ENCODE results near the gene FBF1.

The FBF1 gene

DNA sequence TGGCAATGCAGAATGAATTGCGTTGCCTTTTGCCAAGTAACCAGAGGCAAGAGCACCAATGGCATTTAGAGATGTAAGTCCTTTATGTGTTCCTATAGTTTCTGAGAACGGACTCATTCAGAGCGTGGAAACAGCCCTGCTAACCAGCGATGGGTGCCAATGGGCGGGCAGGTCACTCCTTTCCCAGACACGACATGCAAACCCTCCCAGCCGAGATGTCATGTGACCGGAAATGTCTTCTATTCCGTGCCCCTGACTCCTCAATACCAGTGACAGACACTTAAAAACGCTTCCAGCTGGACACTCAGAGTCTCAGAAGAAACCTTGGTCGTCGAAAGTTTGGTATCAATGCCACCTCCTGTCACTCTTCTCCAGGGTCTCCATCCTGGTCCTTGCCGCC, 3.2 kb downstream of the FBF1 start (continued):
- TF ChIP-seq ZNF76 (tag by site-specific recombination; IDR thresholded peaks at IDR 0.05; ENCODE audit: borderline replicate concordance, low read depth) (no peak), ZNF501 (tag by site-specific recombination; IDR thresholded peaks at IDR 0.05) (no peak), ZNF202 (tag by site-specific recombination; IDR thresholded peaks at IDR 0.05; ENCODE audit: borderline replicate concordance) (no peak), ZEB2 (tag by site-specific recombination; IDR thresholded peaks at IDR 0.05) (no peak)
- TF ChIP-seq, protein P1, sequence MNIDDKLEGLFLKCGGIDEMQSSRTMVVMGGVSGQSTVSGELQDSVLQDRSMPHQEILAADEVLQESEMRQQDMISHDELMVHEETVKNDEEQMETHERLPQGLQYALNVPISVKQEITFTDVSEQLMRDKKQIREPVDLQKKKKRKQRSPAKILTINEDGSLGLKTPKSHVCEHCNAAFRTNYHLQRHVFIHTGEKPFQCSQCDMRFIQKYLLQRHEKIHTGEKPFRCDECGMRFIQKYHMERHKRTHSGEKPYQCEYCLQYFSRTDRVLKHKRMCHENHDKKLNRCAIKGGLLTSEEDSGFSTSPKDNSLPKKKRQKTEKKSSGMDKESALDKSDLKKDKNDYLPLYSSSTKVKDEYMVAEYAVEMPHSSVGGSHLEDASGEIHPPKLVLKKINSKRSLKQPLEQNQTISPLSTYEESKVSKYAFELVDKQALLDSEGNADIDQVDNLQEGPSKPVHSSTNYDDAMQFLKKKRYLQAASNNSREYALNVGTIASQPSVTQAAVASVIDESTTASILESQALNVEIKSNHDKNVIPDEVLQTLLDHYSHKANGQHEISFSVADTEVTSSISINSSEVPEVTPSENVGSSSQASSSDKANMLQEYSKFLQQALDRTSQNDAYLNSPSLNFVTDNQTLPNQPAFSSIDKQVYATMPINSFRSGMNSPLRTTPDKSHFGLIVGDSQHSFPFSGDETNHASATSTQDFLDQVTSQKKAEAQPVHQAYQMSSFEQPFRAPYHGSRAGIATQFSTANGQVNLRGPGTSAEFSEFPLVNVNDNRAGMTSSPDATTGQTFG (tag by site-specific recombination; IDR thresholded peaks at IDR 0.05; ENCODE audit: borderline replicate concordance): no peak
- TF ChIP-seq, protein P2, sequence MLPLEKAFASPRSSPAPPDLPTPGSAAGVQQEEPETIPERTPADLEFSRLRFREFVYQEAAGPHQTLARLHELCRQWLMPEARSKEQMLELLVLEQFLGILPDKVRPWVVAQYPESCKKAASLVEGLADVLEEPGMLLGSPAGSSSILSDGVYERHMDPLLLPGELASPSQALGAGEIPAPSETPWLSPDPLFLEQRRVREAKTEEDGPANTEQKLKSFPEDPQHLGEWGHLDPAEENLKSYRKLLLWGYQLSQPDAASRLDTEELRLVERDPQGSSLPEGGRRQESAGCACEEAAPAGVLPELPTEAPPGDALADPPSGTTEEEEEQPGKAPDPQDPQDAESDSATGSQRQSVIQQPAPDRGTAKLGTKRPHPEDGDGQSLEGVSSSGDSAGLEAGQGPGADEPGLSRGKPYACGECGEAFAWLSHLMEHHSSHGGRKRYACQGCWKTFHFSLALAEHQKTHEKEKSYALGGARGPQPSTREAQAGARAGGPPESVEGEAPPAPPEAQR (tag by site-specific recombination; IDR thresholded peaks at IDR 0.05): no peak

DNA sequence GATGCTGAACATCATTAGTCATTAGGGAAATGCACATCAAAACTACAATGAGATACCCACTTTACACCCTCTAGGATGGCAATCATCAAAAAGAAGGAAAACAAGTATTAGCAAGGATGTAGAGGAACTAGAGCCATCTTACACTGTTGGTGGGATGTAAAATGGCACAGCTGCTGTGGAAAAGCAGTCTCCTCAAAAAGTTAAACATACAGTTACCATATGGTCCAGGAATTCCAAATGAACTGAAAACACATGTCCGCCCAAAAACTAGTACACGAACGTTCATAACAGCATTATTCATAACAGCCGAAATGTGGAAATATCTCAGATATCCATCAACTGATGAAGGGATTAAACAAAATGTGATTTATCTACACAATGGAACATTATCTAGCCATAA, 7.0 kb downstream of the FBF1 start:
- Histone ChIP-seq H3K36me3 (ENCODE audit: control insufficient read depth in 2 of 2, insufficient read depth in 1 of 2, low read length in 2 of 2) (peaks cover 15 to 44% of the 10 kb centered on the region in 2 experiments; a peak in 2 of 3 replicates), H3K9me3 (ENCODE audit: control insufficient read depth, insufficient read depth, low read depth, low read length) (no peaks in the 10 kb centered on the region), H3K27ac (ENCODE audit: extremely low read depth, low read depth, low read length) (no peak overlapping the region), H3K4me1 (ENCODE audit: control insufficient read depth, insufficient read depth, low read length) (no peaks in the 10 kb centered on the region), H3K4me3 (ENCODE audit: low read depth, low read length) (no peak overlapping the region)
- TF ChIP-seq, protein P3, sequence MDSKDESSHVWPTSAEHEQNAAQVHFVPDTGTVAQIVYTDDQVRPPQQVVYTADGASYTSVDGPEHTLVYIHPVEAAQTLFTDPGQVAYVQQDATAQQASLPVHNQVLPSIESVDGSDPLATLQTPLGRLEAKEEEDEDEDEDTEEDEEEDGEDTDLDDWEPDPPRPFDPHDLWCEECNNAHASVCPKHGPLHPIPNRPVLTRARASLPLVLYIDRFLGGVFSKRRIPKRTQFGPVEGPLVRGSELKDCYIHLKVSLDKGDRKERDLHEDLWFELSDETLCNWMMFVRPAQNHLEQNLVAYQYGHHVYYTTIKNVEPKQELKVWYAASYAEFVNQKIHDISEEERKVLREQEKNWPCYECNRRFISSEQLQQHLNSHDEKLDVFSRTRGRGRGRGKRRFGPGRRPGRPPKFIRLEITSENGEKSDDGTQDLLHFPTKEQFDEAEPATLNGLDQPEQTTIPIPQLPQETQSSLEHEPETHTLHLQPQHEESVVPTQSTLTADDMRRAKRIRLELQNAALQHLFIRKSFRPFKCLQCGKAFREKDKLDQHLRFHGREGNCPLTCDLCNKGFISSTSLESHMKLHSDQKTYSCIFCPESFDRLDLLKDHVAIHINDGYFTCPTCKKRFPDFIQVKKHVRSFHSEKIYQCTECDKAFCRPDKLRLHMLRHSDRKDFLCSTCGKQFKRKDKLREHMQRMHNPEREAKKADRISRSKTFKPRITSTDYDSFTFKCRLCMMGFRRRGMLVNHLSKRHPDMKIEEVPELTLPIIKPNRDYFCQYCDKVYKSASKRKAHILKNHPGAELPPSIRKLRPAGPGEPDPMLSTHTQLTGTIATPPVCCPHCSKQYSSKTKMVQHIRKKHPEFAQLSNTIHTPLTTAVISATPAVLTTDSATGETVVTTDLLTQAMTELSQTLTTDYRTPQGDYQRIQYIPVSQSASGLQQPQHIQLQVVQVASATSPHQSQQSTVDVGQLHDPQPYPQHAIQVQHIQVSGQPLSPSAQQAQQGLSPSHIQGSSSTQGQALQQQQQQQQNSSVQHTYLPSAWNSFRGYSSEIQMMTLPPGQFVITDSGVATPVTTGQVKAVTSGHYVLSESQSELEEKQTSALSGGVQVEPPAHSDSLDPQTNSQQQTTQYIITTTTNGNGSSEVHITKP (tag by site-specific recombination; IDR thresholded peaks at IDR 0.05): no peak
- TF ChIP-seq ZNF10 (tag by site-specific recombination; IDR thresholded peaks at IDR 0.05): 0 out of 2 replicates have a peak, but pooled peaks have one; percentile 26
- ChIA-PET POLR2A (interaction anchor here (0.5 kb wide), 1 partner anchor 63 kb away, joined by 3 read pairs; no protein-coding TSS in a partner anchor), CTCF (interaction anchor here (0.6 to 1.0 kb wide), 3 partner anchors 38 to 75 kb away, joined by 3 to 4 read pairs (median 3); no protein-coding TSS in a partner anchor)

DNA sequence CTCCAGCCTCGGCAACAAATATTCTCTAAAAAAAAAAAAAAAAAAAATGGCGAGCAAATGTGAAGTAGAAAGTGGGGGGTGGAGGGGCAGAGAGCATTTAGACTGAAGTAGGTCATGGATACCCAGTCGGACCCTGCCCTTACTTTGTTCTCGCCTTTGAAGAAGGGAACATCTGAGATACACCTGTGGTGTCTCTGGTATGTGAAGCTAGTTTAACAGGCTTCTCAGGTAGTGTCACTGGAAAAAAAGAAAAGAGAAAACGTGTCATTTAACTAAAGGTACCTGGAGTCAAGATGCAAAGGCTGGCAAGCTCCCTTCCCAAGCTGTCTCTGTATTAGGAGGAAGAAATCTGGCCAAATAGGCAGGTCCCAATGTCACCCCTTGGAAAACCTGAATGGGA, 8.0 kb downstream of the FBF1 start:
- no peaks in the 10 kb centered on the region for H3K4me1 ChIP-seq (ENCODE audit: control insufficient read depth, insufficient read depth, low read length)
- H3K27ac ChIP-seq (ENCODE audit: extremely low read depth, low read depth, low read length): no peak overlapping the region
- H3K9me3 ChIP-seq (ENCODE audit: control insufficient read depth, insufficient read depth, low read depth, low read length): no peaks in the 10 kb centered on the region
- CTCF ChIA-PET: interaction anchor here (0.6 to 2.1 kb wide), 2 partner anchors 28 to 75 kb away, joined by 3 to 6 read pairs; partner anchors contain the start of gene MRPL38
- peaks cover 15 to 48% of the 10 kb centered on the region in 2 experiments; a peak in 2 of 3 replicates for H3K36me3 ChIP-seq (ENCODE audit: control insufficient read depth in 2 of 2, insufficient read depth in 1 of 2, low read length in 2 of 2)
- POLR2A ChIA-PET: interaction anchor here (0.7 kb wide), 1 partner anchor 437 kb away, joined by 3 read pairs; no protein-coding TSS in a partner anchor
- TF ChIP-seq PRDM1 (tag by site-specific recombination; IDR thresholded peaks at IDR 0.05) (no peak), ZNF2 (tag by site-specific recombination; IDR thresholded peaks at IDR 0.05) (no peak)
- H3K4me3 ChIP-seq (ENCODE audit: low read depth, low read length): no peak overlapping the region

DNA sequence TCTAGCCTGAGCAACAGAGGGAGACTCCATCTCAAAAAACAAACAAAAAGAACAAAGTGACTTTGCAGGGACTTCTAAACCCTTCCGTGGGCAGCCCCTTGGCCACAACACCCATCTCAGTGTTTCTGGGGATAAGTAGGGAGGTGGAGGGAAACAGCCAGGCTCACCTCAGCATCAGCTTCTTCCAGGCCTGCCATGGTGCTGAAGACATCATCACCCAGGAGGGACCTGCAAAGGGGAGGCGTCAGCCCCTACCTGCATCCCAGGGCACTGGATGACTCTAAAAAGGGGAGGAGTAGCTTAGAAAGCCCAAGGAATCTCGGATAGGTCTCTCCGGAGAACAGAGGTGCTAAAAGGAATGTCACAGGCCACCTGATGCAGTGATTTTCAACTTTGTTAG, 9.8 kb downstream of the FBF1 start:
- POLR2A ChIA-PET: interaction anchor here (0.6 to 0.8 kb wide), 2 partner anchors 46 to 95 kb away, joined by 3 to 4 read pairs; no protein-coding TSS in a partner anchor
- no peak overlapping the region for H3K27ac ChIP-seq (ENCODE audit: extremely low read depth, low read depth, low read length)
- no peaks in the 10 kb centered on the region for H3K9me3 ChIP-seq (ENCODE audit: control insufficient read depth, insufficient read depth, low read depth, low read length)
- CTCF ChIA-PET: interaction anchor here (1.2 to 2.1 kb wide), 2 partner anchors 11 to 26 kb away, joined by 3 to 6 read pairs; partner anchors contain the start of gene MRPL38
- H3K36me3 ChIP-seq (ENCODE audit: control insufficient read depth in 2 of 2, insufficient read depth in 1 of 2, low read length in 2 of 2): peaks cover 15 to 58% of the 10 kb centered on the region in 2 experiments; a peak in 2 of 3 replicates
- no peaks in the 10 kb centered on the region for H3K4me1 ChIP-seq (ENCODE audit: control insufficient read depth, insufficient read depth, low read length)
- H3K4me3 ChIP-seq (ENCODE audit: low read depth, low read length): no peak overlapping the region
- TF ChIP-seq ZNF169 (tag by site-specific recombination; IDR thresholded peaks at IDR 0.05) (no peak), HOXA7 (CRISPR knock-in tag; IDR thresholded peaks at IDR 0.05; ENCODE audit: borderline replicate concordance) (no peak), ZNF335 (tag by site-specific recombination; conservative IDR thresholded peaks at IDR 0.05) (no peak), SALL2 (tag by site-specific recombination; IDR thresholded peaks at IDR 0.05; ENCODE audit: borderline replicate concordance) (no peak), ZNF341 (tag by site-specific recombination; IDR thresholded peaks at IDR 0.05; ENCODE audit: low read depth) (no peak)
- TF ChIP-seq, protein P4, sequence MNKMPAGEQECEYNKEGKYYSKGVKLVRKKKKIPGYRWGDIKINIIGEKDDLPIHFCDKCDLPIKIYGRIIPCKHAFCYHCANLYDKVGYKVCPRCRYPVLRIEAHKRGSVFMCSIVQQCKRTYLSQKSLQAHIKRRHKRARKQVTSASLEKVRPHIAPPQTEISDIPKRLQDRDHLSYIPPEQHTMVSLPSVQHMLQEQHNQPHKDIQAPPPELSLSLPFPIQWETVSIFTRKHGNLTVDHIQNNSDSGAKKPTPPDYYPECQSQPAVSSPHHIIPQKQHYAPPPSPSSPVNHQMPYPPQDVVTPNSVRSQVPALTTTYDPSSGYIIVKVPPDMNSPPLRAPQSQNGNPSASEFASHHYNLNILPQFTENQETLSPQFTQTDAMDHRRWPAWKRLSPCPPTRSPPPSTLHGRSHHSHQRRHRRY (tag by site-specific recombination; IDR thresholded peaks at IDR 0.05): no peak
- TF ChIP-seq, protein P5, sequence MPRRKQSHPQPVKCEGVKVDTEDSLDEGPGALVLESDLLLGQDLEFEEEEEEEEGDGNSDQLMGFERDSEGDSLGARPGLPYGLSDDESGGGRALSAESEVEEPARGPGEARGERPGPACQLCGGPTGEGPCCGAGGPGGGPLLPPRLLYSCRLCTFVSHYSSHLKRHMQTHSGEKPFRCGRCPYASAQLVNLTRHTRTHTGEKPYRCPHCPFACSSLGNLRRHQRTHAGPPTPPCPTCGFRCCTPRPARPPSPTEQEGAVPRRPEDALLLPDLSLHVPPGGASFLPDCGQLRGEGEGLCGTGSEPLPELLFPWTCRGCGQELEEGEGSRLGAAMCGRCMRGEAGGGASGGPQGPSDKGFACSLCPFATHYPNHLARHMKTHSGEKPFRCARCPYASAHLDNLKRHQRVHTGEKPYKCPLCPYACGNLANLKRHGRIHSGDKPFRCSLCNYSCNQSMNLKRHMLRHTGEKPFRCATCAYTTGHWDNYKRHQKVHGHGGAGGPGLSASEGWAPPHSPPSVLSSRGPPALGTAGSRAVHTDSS (tag by site-specific recombination; IDR thresholded peaks at IDR 0.05): no peak

All from HEK293 (cell line).